ENCODE data around the gene PHETA2.
"Not testable (repeated sequence)": the region's sequence is repeated elsewhere in the genome, so short reads cannot be mapped to it uniquely, and the experiment has no call there.

Gene PHETA2

GRCh38 chr22:42070517-42071422 is 3.3 kb upstream of the PHETA2 start, which contains the start of gene NAGA:
Gene NAGA (minus strand): TSS chr22:42070812. CDS start chr22:42070297, 515 bp downstream.
- DNase-seq: peak; percentile 90

GRCh38 chr22:42071508-42071907 is 2.5 kb upstream of the PHETA2 start:
- not testable (repeated sequence) for DNase-seq

- DNase-seq: no peak
These were observed 1.3 kb upstream of the PHETA2 start for GRCh38 chr22:42072606-42073330.

GRCh38 chr22:42073621-42074041 is 417 bp upstream of the PHETA2 start:
- DNase-seq: no peak

GRCh38 chr22:42074846-42075676 is 1.0 kb downstream of the PHETA2 start:
- DNase-seq: no peak

- no peak for DNase-seq
These were observed 2.9 kb downstream of the PHETA2 start for GRCh38 chr22:42076764-42077485.

GRCh38 chr22:42077486-42078125 is 3.6 kb downstream of the PHETA2 start:
- DNase-seq: no peak

- DNase-seq: no peak
These were observed 4.6 kb downstream of the PHETA2 start for GRCh38 chr22:42078469-42079318.

GRCh38 chr22:42079319-42080251 is 5.5 kb downstream of the PHETA2 start, which contains the start of gene SMDT1:
Gene SMDT1 (plus strand): TSS chr22:42079700. CDS start chr22:42079769, 69 bp downstream.
- peak; percentile 98 for DNase-seq

GRCh38 chr22:42080287-42080686 is 6.2 kb downstream of the PHETA2 start:
- no peak for DNase-seq

GRCh38 chr22:42083119-42083518 is 9.1 kb downstream of the PHETA2 start:
- DNase-seq: no peak

GRCh38 chr22:42084874-42085273 is 10.8 kb downstream of the PHETA2 start:
- no peak for DNase-seq

GRCh38 chr22:42086051-42086450 is 12.0 kb downstream of the PHETA2 start:
- no peak for DNase-seq

GRCh38 chr22:42090596-42091454 is 16.8 kb downstream of the PHETA2 start, which contains the start of gene NDUFA6:
Gene NDUFA6 (minus strand): TSS chr22:42090772. CDS start chr22:42090744, 28 bp downstream.
- peak; percentile 99 for DNase-seq

GRCh38 chr22:42091455-42091782 is 17.4 kb downstream of the PHETA2 start:
- DNase-seq: no peak

- DNase-seq: no peak
These were observed 27.2 kb downstream of the PHETA2 start for GRCh38 chr22:42101199-42101598.

GRCh38 chr22:42104332-42104860 is 30.3 kb downstream of the PHETA2 start:
- not testable (repeated sequence) for DNase-seq

GRCh38 chr22:42108848-42109247 is 34.8 kb downstream of the PHETA2 start:
- DNase-seq: no peak

Measured in CD4-positive, alpha-beta T cell treated with Interleukin-4 for 4 hours (primary cell).